Stimulated activated CD4-positive, alpha-beta T cell treated with anti-CD3 and anti-CD28 coated beads, Interleukin-1b, Interleukin-23, amount 100 ng/mL, for 24 hours (primary cell): ENCODE data around the gene NCL.
"Not testable (repeated sequence)": the region's sequence is repeated elsewhere in the genome, so short reads cannot be mapped to it uniquely, and the experiment has no call there.

Experiments used
- DNase-seq, 4 experiments: peaks; one replicate each; pipeline ENCODE4 v3.0.0-alpha.2; 2020; ENCODE audit warnings: low read depth in 4 of 4, low spot score in 1 of 4

The NCL gene

GRCh38 chr2:231407686-231408085 lies 56.6 kb downstream of the NCL start:
- not testable (repeated sequence) for DNase-seq

GRCh38 chr2:231405601-231406367 lies 58.5 kb downstream of the NCL start:
- not testable (repeated sequence) for DNase-seq

GRCh38 chr2:231404183-231404578 lies 60.1 kb downstream of the NCL start:
- not testable (repeated sequence) for DNase-seq
